HUES6 (cell line): ENCODE data around the gene IGFL1.
"Not testable (repeated sequence)": the region's sequence is repeated elsewhere in the genome, so short reads cannot be mapped to it uniquely, and the experiment has no call there.

Experiments
- H3K27ac ChIP-seq: 2 replicates; pipeline ENCODE4 v1.7.0; 2013; ENCODE audit warnings: low read depth, mild to moderate bottlenecking, low read length, inconsistent platforms
- H3K27me3 ChIP-seq: 2 replicates; pipeline ENCODE4 v1.6.1; 2013; ENCODE audit warnings: low read length; ENCODE audit not compliant: control insufficient read depth, insufficient read depth
- H3K36me3 ChIP-seq: 2 replicates; pipeline ENCODE4 v1.6.1; 2013; ENCODE audit warnings: low read length; ENCODE audit not compliant: control insufficient read depth, insufficient read depth
- H3K4me1 ChIP-seq: 2 replicates; pipeline ENCODE4 v1.6.1; 2013; ENCODE audit warnings: low read length; ENCODE audit not compliant: control insufficient read depth, insufficient read depth
- H3K4me3 ChIP-seq: 2 replicates; pipeline ENCODE4 v1.5.1; 2013; ENCODE audit warnings: low read depth, low read length
- H3K9ac ChIP-seq: one replicate; pipeline ENCODE4 v1.6.1; 2013; ENCODE audit warnings: mild to moderate bottlenecking, low read length
- H3K9me3 ChIP-seq: 2 replicates; pipeline ENCODE4 v1.6.1; 2013; ENCODE audit warnings: low read depth, low read length; ENCODE audit not compliant: control insufficient read depth, insufficient read depth

IGFL1 gene

GRCh38 chr19:46270521-46271256 lies 41.1 kb downstream of the IGFL1 start:
- Histone ChIP-seq H3K4me1 (peaks cover 17% of the 10 kb centered on the region), H3K4me3 (peak overlapping the region; percentile 25; the same call in 1 of the 2 replicates), H3K36me3 (no peaks in the 10 kb centered on the region; the same call in 1 of the 2 replicates), H3K27me3 (no peaks in the 10 kb centered on the region), H3K9ac (peak overlapping the region; percentile 38), H3K27ac (no peak overlapping the region; the same call in 1 of the 2 replicates), H3K9me3 (no peaks in the 10 kb centered on the region)

- H3K4me3 ChIP-seq, result no peak overlapping the region
- no peak overlapping the region for H3K9ac ChIP-seq
- no peak overlapping the region for H3K27ac ChIP-seq
- H3K27me3 ChIP-seq, result no peaks in the 10 kb centered on the region
- H3K4me1 ChIP-seq, result peaks cover 17% of the 10 kb centered on the region
- H3K9me3 ChIP-seq, result no peaks in the 10 kb centered on the region
- H3K36me3 ChIP-seq, result no peaks in the 10 kb centered on the region; the same call in 1 of the 2 replicates
These were observed 42.1 kb downstream of the IGFL1 start for GRCh38 chr19:46271481-46272197.

- not testable (repeated sequence) for H3K9ac ChIP-seq, H3K9me3 ChIP-seq, H3K27me3 ChIP-seq, H3K36me3 ChIP-seq, H3K4me3 ChIP-seq, H3K27ac ChIP-seq
- peaks cover 23% of the 10 kb centered on the region for H3K4me1 ChIP-seq
These were observed 44.4 kb downstream of the IGFL1 start for GRCh38 chr19:46273931-46274330.

GRCh38 chr19:46279177-46279576 lies 49.6 kb downstream of the IGFL1 start:
- no peaks in the 10 kb centered on the region for H3K36me3 ChIP-seq
- peaks cover 10% of the 10 kb centered on the region; the same call in 1 of the 2 replicates for H3K4me1 ChIP-seq
- H3K4me3 ChIP-seq, result no peak overlapping the region
- no peaks in the 10 kb centered on the region for H3K9me3 ChIP-seq
- no peaks in the 10 kb centered on the region for H3K27me3 ChIP-seq
- no peak overlapping the region for H3K9ac ChIP-seq
- no peak overlapping the region for H3K27ac ChIP-seq
